HepG2 (cell line): ENCODE results near the gene UBE4A. TPM values are rescaled to one million over a fixed set of nuclear protein-coding genes. Genes with fewer than 3 reads are reported as not detected.

ENCODE experiments used
- CAMTA2 ChIP-seq: sonication (generic); formaldehyde crosslinking; IDR thresholded peaks from 2 replicates; pipeline ENCODE4 v1.4.0; 2020; ENCODE audit warnings: mild to moderate bottlenecking, missing genetic modification reagents, borderline replicate concordance
- FOXP1 ChIP-seq, 2 experiments: fragments of 450-650 bp in 1 of 2; IDR thresholded peaks; 2 replicates each; pipeline ENCODE4 v1.6.1; 2017 to 2018; ENCODE audit warnings: antibody characterized with exemption in 1 of 2
- HNRNPLL ChIP-seq: fragments of 200-400 bp; formaldehyde crosslinking; IDR thresholded peaks from 2 replicates; pipeline ENCODE4 v1.6.1; 2017; ENCODE audit warnings: mild to moderate bottlenecking, low read depth, low read length; ENCODE audit not compliant: poor library complexity, severe bottlenecking
- KMT2B ChIP-seq: IDR thresholded peaks from 2 replicates; pipeline ENCODE4 v1.6.1; 2016; ENCODE audit warnings: missing genetic modification reagents, missing compliant biosample characterization
- MED1 ChIP-seq: sonication (generic); formaldehyde crosslinking; IDR thresholded peaks from 2 replicates; pipeline ENCODE4 v1.4.0; 2020; ENCODE audit warnings: missing genetic modification reagents
- NFYC ChIP-seq: IDR thresholded peaks from 2 replicates; pipeline ENCODE4 v1.6.1; 2016; ENCODE audit warnings: missing genetic modification reagents, missing compliant biosample characterization
- NONO ChIP-seq, 2 experiments: fragments of 450-650 bp in 1 of 2; sonication (generic) in 1 of 2; formaldehyde crosslinking in 1 of 2; IDR thresholded peaks in 1 of 2; conservative IDR thresholded peaks in 1 of 2; 2 replicates each; pipeline versions ENCODE4 v1.6.1 to v1.8.0; 2017 to 2022; ENCODE audit warnings: mild to moderate bottlenecking in 1 of 2, missing genetic modification reagents in 1 of 2, moderate library complexity in 1 of 2
- SNAI1 ChIP-seq: sonication (generic); formaldehyde crosslinking; IDR thresholded peaks from 2 replicates; pipeline ENCODE4 v1.5.0; 2020; ENCODE audit warnings: mild to moderate bottlenecking, missing genetic modification reagents, borderline replicate concordance
- TAF15 ChIP-seq: fragments of 200-400 bp; formaldehyde crosslinking; IDR thresholded peaks from one replicate; pipeline ENCODE4 v1.6.1; 2018; ENCODE audit warnings: mild to moderate bottlenecking, low read depth, low read length; ENCODE audit not compliant: poor library complexity, severe bottlenecking
- ZBTB10 ChIP-seq: sonication (generic); formaldehyde crosslinking; IDR thresholded peaks from 2 replicates; pipeline ENCODE4 v1.4.0; 2020; ENCODE audit warnings: missing genetic modification reagents, borderline replicate concordance
- ZFP91 ChIP-seq: sonication (generic); formaldehyde crosslinking; IDR thresholded peaks from 2 replicates; pipeline ENCODE4 v1.9.0; 2022; ENCODE audit warnings: missing genetic modification reagents, mild to moderate bottlenecking, borderline replicate concordance
- ZNF256 ChIP-seq: sonication (generic); formaldehyde crosslinking; conservative IDR thresholded peaks from 2 replicates; pipeline ENCODE4 v1.4.0; 2020; ENCODE audit warnings: missing genetic modification reagents
- ZNF350 ChIP-seq: sonication (generic); formaldehyde crosslinking; IDR thresholded peaks from 2 replicates; pipeline ENCODE4 v1.4.0; 2020; ENCODE audit warnings: mild to moderate bottlenecking, low read depth, missing genetic modification reagents, borderline replicate concordance
- ZNF414 ChIP-seq: sonication (generic); formaldehyde crosslinking; IDR thresholded peaks from 2 replicates; pipeline ENCODE4 v1.5.0; 2020; ENCODE audit warnings: missing genetic modification reagents
- ZNF501 ChIP-seq: sonication (generic); formaldehyde crosslinking; IDR thresholded peaks from 2 replicates; pipeline ENCODE4 v1.5.1; 2020; ENCODE audit warnings: mild to moderate bottlenecking, moderate library complexity, missing genetic modification reagents
- ZNF558 ChIP-seq: sonication (generic); formaldehyde crosslinking; IDR thresholded peaks from 2 replicates; pipeline ENCODE4 v1.9.0; 2022; ENCODE audit warnings: mild to moderate bottlenecking, missing genetic modification reagents, borderline replicate concordance
- ZNF770 ChIP-seq: sonication (generic); formaldehyde crosslinking; IDR thresholded peaks from 2 replicates; pipeline ENCODE4 v1.5.0; 2020; ENCODE audit warnings: mild to moderate bottlenecking, missing genetic modification reagents
- ZNF788 ChIP-seq: sonication (generic); formaldehyde crosslinking; IDR thresholded peaks from 2 replicates; pipeline ENCODE4 v1.5.0; 2020; ENCODE audit warnings: mild to moderate bottlenecking, missing genetic modification reagents, borderline replicate concordance
- polyA plus RNA-seq, 8 experiments: library from polyadenylated mRNA; depleted of rRNA in 3 of 8; stranded (reverse) in 7 of 8; unstranded in 1 of 8; fragments of >200 nt; fragmentation: Illumina TruSeq in 4 of 8; extraction: Trizol in 4 of 8; gene quantifications; 2 replicates each; pipeline versions ENCODE4 v1.2.1 to v1.2.3, GENCODE V29; 2011 to 2016; ENCODE audit warnings: low read depth in 4 of 8, missing spikeins in 1 of 8, mixed read lengths in 1 of 8; ENCODE audit not compliant: insufficient read depth in 1 of 8
- total RNA-seq, 5 experiments: library from RNA; depleted of rRNA; stranded (reverse); fragments of >200 nt; fragmentation: Illumina TruSeq; extraction: Trizol; gene quantifications; 2 replicates each; pipeline ENCODE4 v1.2.3, GENCODE V29; 2016; ENCODE audit warnings: low read depth in 1 of 5

The UBE4A gene
- total and polyA plus RNA-seq, 2 of the 13 experiments (the other 11 are each of a cell fraction or from before 2014, with no cell fraction given) = 15.1 to 32.7 TPM

GRCh38 chr11:118434553-118435289, 75.3 kb downstream of the UBE4A start (continued):
- TF ChIP-seq TAF15 = no peak
- TF ChIP-seq ZNF350 (CRISPR knock-in tag) = peak; percentile 47; the same call in 1 of the 2 replicates
- TF ChIP-seq CAMTA2 (CRISPR knock-in tag) = no peak
- TF ChIP-seq ZNF256 (CRISPR knock-in tag) = no peak
- no peak; the same call in 1 of the 2 replicates for TF ChIP-seq ZBTB10
- TF ChIP-seq HNRNPLL = no peak
- TF ChIP-seq KMT2B (CRISPR knock-in tag) = peak; percentile 61; the same call in 1 of the 2 replicates
- TF ChIP-seq ZNF558 (CRISPR knock-in tag) = 0 out of 2 replicates have a peak, but pooled peaks have one; percentile 30
- TF ChIP-seq ZNF788 = peak; percentile 56; the same call in 1 of the 2 replicates
- 0 out of 2 replicates have a peak, but pooled peaks have one; percentile 81 for TF ChIP-seq ZNF414 (CRISPR knock-in tag)
- 0 out of 2 replicates have a peak, but pooled peaks have one; percentile 0 for TF ChIP-seq NFYC
- peak; percentile 19; the same call in 1 of the 2 replicates for TF ChIP-seq ZNF770
- TF ChIP-seq ZFP91 = peak; percentile 71; the same call in 1 of the 2 replicates
- TF ChIP-seq NONO (IDR thresholded peaks at IDR 0.05) = no peak
- TF ChIP-seq NONO (CRISPR knock-in tag; conservative IDR thresholded peaks at IDR 0.05) = 0 out of 2 replicates have a peak, but pooled peaks have one; percentile 37
- 0 out of 2 replicates have a peak, but pooled peaks have one; percentile 14 for TF ChIP-seq MED1 (CRISPR knock-in tag)
- TF ChIP-seq SNAI1 (CRISPR knock-in tag) = no peak
- TF ChIP-seq ZNF501 (CRISPR knock-in tag) = peak; percentile 24; the same call in 1 of the 2 replicates
- no peak for TF ChIP-seq FOXP1 (IDR thresholded peaks at IDR 0.05)
- TF ChIP-seq FOXP1 (CRISPR knock-in tag; IDR thresholded peaks at IDR 0.05) = no peak
